ENCODE measurements around the gene INPP5A. TPM values are rescaled to one million over a fixed set of nuclear protein-coding genes. Genes with fewer than 3 reads are reported as not detected.
"Not testable (repeated sequence)": the region's sequence is repeated elsewhere in the genome, so short reads cannot be mapped to it uniquely, and the experiment has no call there.

The INPP5A gene
- total RNA-seq, 1 experiment from 2014 or later = 16.6 TPM

- DNase-seq = no peak
- no TSS peak for BruUV-seq (replicated peaks)
- Mint-ChIP-seq H3K36me3 (ENCODE audit: insufficient read depth, unreplicated experiment) (no peaks in the 10 kb centered on the region), H3K27ac (ENCODE audit: unreplicated experiment) (no peak overlapping the region), H3K4me1 (ENCODE audit: low read depth, unreplicated experiment) (no peaks in the 10 kb centered on the region), H3K9me3 (ENCODE audit: low read depth, unreplicated experiment) (no peaks in the 10 kb centered on the region), H3K27me3 (ENCODE audit: unreplicated experiment) (peaks cover 12% of the 10 kb centered on the region), H3K4me3 (ENCODE audit: low read depth, unreplicated experiment) (no peak overlapping the region)
- CTCF ChIA-PET = no interaction called here
- intact Hi-C loops (cut with micrococcal nuclease; ENCODE audit: unreplicated experiment) = no loop called here
- no peak for TF ChIP-seq CTCF (IDR thresholded peaks at IDR 0.05; ENCODE audit: unreplicated experiment)
These were observed 255.2 kb downstream of the INPP5A start for GRCh38 chr10:132792796-132793195.

GRCh38 chr10:132793213-132793612 lies 255.6 kb downstream of the INPP5A start:
- Mint-ChIP-seq H3K36me3 (ENCODE audit: insufficient read depth, unreplicated experiment) (no peaks in the 10 kb centered on the region), H3K4me1 (ENCODE audit: low read depth, unreplicated experiment) (no peaks in the 10 kb centered on the region), H3K4me3 (ENCODE audit: low read depth, unreplicated experiment) (no peak overlapping the region), H3K27me3 (ENCODE audit: unreplicated experiment) (peaks cover 12% of the 10 kb centered on the region), H3K27ac (ENCODE audit: unreplicated experiment) (no peak overlapping the region), H3K9me3 (ENCODE audit: low read depth, unreplicated experiment) (no peaks in the 10 kb centered on the region)
- CTCF ChIA-PET = no interaction called here
- intact Hi-C loops (cut with micrococcal nuclease; ENCODE audit: unreplicated experiment) = no loop called here
- no peak for TF ChIP-seq CTCF (IDR thresholded peaks at IDR 0.05; ENCODE audit: unreplicated experiment)
- no peak for DNase-seq
- BruUV-seq (replicated peaks) = no TSS peak

GRCh38 chr10:132793871-132794849 lies 256.6 kb downstream of the INPP5A start:
- H3K36me3 Mint-ChIP-seq (ENCODE audit: insufficient read depth, unreplicated experiment) = no peaks in the 10 kb centered on the region
- H3K4me3 Mint-ChIP-seq (ENCODE audit: low read depth, unreplicated experiment) = no peak overlapping the region
- CTCF ChIA-PET = no interaction called here
- DNase-seq = no peak
- H3K27me3 Mint-ChIP-seq (ENCODE audit: unreplicated experiment) = peaks cover 12% of the 10 kb centered on the region
- H3K9me3 Mint-ChIP-seq (ENCODE audit: low read depth, unreplicated experiment) = no peaks in the 10 kb centered on the region
- H3K27ac Mint-ChIP-seq (ENCODE audit: unreplicated experiment) = no peak overlapping the region
- no peaks in the 10 kb centered on the region for H3K4me1 Mint-ChIP-seq (ENCODE audit: low read depth, unreplicated experiment)
- no peak for TF ChIP-seq CTCF (IDR thresholded peaks at IDR 0.05; ENCODE audit: unreplicated experiment)
- BruUV-seq (replicated peaks) = no TSS peak
- intact Hi-C loops (cut with micrococcal nuclease; ENCODE audit: unreplicated experiment) = no loop called here

- no peak for DNase-seq
- intact Hi-C loops (cut with micrococcal nuclease; ENCODE audit: unreplicated experiment) = no loop called here
- H3K36me3 Mint-ChIP-seq (ENCODE audit: insufficient read depth, unreplicated experiment) = no peaks in the 10 kb centered on the region
- no peak for TF ChIP-seq CTCF (IDR thresholded peaks at IDR 0.05; ENCODE audit: unreplicated experiment)
- H3K9me3 Mint-ChIP-seq (ENCODE audit: low read depth, unreplicated experiment) = no peaks in the 10 kb centered on the region
- no peak overlapping the region for H3K4me3 Mint-ChIP-seq (ENCODE audit: low read depth, unreplicated experiment)
- peaks cover 12% of the 10 kb centered on the region for H3K27me3 Mint-ChIP-seq (ENCODE audit: unreplicated experiment)
- H3K27ac Mint-ChIP-seq (ENCODE audit: unreplicated experiment) = no peak overlapping the region
- no TSS peak for BruUV-seq (replicated peaks)
- H3K4me1 Mint-ChIP-seq (ENCODE audit: low read depth, unreplicated experiment) = no peaks in the 10 kb centered on the region
- CTCF ChIA-PET = no interaction called here
These were observed 259.3 kb downstream of the INPP5A start for GRCh38 chr10:132796846-132797245.

GRCh38 chr10:132797986-132798385 lies 260.4 kb downstream of the INPP5A start:
- CTCF ChIA-PET; H3K9me3 Mint-ChIP-seq (ENCODE audit: low read depth, unreplicated experiment); BruUV-seq (replicated peaks); H3K4me3 Mint-ChIP-seq (ENCODE audit: low read depth, unreplicated experiment); intact Hi-C loops (cut with micrococcal nuclease; ENCODE audit: unreplicated experiment); H3K4me1 Mint-ChIP-seq (ENCODE audit: low read depth, unreplicated experiment); H3K27me3 Mint-ChIP-seq (ENCODE audit: unreplicated experiment); H3K27ac Mint-ChIP-seq (ENCODE audit: unreplicated experiment); DNase-seq; H3K36me3 Mint-ChIP-seq (ENCODE audit: insufficient read depth, unreplicated experiment): not testable (repeated sequence)

Data from Calu3 (cell line).